NT2/D1 (cell line): ENCODE results near the gene P2RX3.
A peak's percentile ranks its signal among the peaks of the same experiment; 100 is the strongest.
"Not testable (repeated sequence)": the region's sequence is repeated elsewhere in the genome, so short reads cannot be mapped to it uniquely, and the experiment has no call there.

ENCODE experiments used
- DNase-seq: peaks from one replicate; pipeline ENCODE4 v3.0.0-alpha.2; 2011; ENCODE audit warnings: low read depth, low spot score
- H3K27me3 ChIP-seq: 2 replicates; pipeline ENCODE4 v1.6.0; 2011; ENCODE audit warnings: mild to moderate bottlenecking; ENCODE audit not compliant: insufficient read length, insufficient read depth
- H3K36me3 ChIP-seq: 2 replicates; pipeline ENCODE4 v1.6.1; 2011; ENCODE audit warnings: mild to moderate bottlenecking, low read length, mixed read lengths; ENCODE audit not compliant: insufficient read depth, insufficient read length
- H3K4me1 ChIP-seq: 2 replicates; pipeline ENCODE4 v1.5.1; 2011; ENCODE audit not compliant: insufficient read depth, insufficient read length
- H3K4me3 ChIP-seq: 2 replicates; pipeline ENCODE4 v1.5.1; 2011; ENCODE audit warnings: low read depth; ENCODE audit not compliant: insufficient read length
- H3K9ac ChIP-seq: 2 replicates; pipeline ENCODE4 v1.6.0; 2011; ENCODE audit warnings: low read depth; ENCODE audit not compliant: insufficient read length
- H3K9me3 ChIP-seq: 2 replicates; pipeline ENCODE4 v1.5.1; 2011; ENCODE audit warnings: mild to moderate bottlenecking, low read length; ENCODE audit not compliant: insufficient read depth
- SUZ12 ChIP-seq: IDR thresholded peaks from 2 replicates; pipeline ENCODE4 v1.6.1; 2011; ENCODE audit not compliant: insufficient read length, insufficient read depth; ENCODE audit errors: extremely low read depth
- YY1 ChIP-seq: IDR thresholded peaks from 2 replicates; pipeline ENCODE4 v1.6.1; 2011; ENCODE audit not compliant: insufficient read length, insufficient read depth
- ZNF274 ChIP-seq: IDR thresholded peaks from 2 replicates; pipeline ENCODE4 v1.6.1; 2011; ENCODE audit warnings: mild to moderate bottlenecking, low read depth, low read length

The P2RX3 gene

GRCh38 chr11:57331720-57332119 lies 6.4 kb upstream of the P2RX3 start:
- Histone ChIP-seq H3K4me3 (no peak overlapping the region), H3K36me3 (peaks cover 84% of the 10 kb centered on the region), H3K4me1 (no peaks in the 10 kb centered on the region), H3K9me3 (no peaks in the 10 kb centered on the region), H3K27me3 (no peaks in the 10 kb centered on the region), H3K9ac (no peak overlapping the region)
- TF ChIP-seq SUZ12 (no peak), YY1 (no peak), ZNF274 (no peak)
- DNase-seq, result no peak

DNA sequence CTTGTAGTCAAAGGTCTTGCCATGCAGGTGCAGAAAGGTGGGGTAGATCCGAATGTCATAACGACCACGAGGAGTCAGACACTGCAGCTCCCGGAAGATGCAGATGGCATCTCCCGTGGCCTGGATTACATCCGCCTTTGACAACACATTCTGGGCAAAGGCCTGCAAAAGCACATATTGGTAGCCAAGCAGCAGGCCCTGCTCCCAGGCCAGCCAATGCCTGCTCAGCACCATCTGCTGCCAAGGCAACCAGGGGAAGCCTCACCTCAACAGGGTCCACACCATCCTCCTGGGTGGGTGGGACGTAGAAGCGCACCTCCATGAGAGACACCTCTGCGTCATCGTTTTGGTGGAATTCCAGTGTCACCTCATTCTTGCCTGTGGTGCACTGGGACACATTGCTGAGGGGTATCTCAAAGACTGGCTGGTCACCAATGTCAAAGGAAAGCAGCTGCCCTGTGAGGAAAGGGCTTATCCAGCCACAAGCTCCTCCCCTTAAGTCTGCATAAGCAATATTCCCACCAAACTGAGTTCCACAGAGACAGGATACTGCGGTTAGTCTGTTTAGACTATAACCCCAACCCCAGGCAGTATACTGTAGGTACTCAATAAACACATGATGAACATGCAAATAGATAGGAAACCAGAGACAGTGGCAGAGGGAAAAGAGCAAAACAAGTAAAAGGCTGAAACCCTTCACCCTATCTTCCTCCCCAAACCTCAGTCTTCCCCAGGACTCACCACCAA lies 5.3 kb upstream of the P2RX3 start:
- no peaks in the 10 kb centered on the region for H3K9me3 ChIP-seq
- DNase-seq, result no peak
- no peak overlapping the region for H3K4me3 ChIP-seq
- peaks cover under 1% of the 10 kb centered on the region for H3K4me1 ChIP-seq
- no peak for TF ChIP-seq ZNF274
- no peak for TF ChIP-seq SUZ12
- no peak for TF ChIP-seq YY1
- peaks cover 73% of the 10 kb centered on the region for H3K36me3 ChIP-seq
- H3K27me3 ChIP-seq, result no peaks in the 10 kb centered on the region
- no peak overlapping the region for H3K9ac ChIP-seq

DNA sequence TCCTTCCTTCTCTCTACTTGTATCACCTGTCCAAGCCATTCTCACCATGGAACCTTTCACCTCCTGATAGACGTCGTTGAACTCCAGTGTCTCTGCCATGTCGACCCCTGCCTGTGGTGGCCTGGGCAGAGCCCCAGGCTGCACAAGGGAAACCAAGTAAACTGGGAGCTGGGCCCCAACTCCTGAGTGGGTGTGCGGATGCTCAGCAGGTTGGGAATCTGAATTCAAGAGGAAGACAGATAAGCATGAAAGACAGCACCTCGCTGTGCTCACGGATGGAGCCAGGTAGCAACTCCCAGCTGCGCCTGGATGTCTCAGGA lies 3.2 kb upstream of the P2RX3 start:
- Histone ChIP-seq H3K27me3 (no peaks in the 10 kb centered on the region), H3K4me3 (peak overlapping the region; percentile 87), H3K4me1 (peaks cover 16% of the 10 kb centered on the region), H3K9ac (peak overlapping the region; percentile 94), H3K9me3 (no peaks in the 10 kb centered on the region), H3K36me3 (peaks cover 51% of the 10 kb centered on the region)
- no peak for DNase-seq
- no peak for TF ChIP-seq YY1
- no peak for TF ChIP-seq SUZ12
- no peak for TF ChIP-seq ZNF274

- peaks cover 46% of the 10 kb centered on the region for H3K36me3 ChIP-seq
- H3K4me1 ChIP-seq, result peaks cover 20% of the 10 kb centered on the region
- peak within 1 kb of the TSS; percentile 87 for H3K4me3 ChIP-seq
- peak; percentile 79 for DNase-seq
- peak within 1 kb of the TSS; percentile 94 for H3K9ac ChIP-seq
- H3K9me3 ChIP-seq, result no peaks in the 10 kb centered on the region
- no peak for TF ChIP-seq YY1
- TF ChIP-seq SUZ12, result no peak
- TF ChIP-seq ZNF274, result no peak
- H3K27me3 ChIP-seq, result no peaks in the 10 kb centered on the region
Observed at GRCh38 chr11:57335343-57336110, 2.6 kb upstream of the P2RX3 start, which contains the start of gene SSRP1. Gene SSRP1 (minus strand): TSS chr11:57335892. CDS start chr11:57335121, 771 bp downstream.

DNA sequence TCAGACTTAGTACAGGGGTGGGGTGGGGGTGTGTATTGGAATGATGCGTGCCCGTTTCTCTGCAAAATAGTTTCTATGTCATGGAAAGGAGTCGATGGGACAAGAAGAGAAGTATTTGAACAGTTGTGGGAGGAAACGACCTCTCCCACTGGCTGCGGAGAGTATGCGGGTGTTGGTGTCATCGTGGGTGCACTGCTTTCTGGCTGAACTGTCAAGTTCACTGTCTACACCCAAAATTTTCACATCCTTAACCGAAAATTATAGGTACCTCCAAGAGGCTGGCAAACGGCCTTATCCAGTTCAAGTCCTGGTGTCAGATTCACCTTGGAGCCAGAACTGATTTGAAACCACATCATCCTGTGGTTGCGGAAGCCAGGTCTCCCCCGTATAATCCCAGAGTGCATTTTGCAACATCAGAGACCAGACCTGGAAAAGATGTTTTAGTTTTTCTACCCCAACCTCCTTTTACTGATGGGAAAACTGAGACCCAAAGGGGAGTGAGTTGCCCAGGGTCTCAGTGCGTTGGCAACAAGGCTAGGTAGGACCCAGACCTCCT lies 2.0 kb upstream of the P2RX3 start:
- H3K4me1 ChIP-seq, result peaks cover 22% of the 10 kb centered on the region
- peak overlapping the region; percentile 74 for H3K9ac ChIP-seq
- DNase-seq, result no peak
- H3K27me3 ChIP-seq, result no peaks in the 10 kb centered on the region
- no peak for TF ChIP-seq SUZ12
- TF ChIP-seq ZNF274, result no peak
- TF ChIP-seq YY1, result no peak
- peak overlapping the region; percentile 87 for H3K4me3 ChIP-seq
- peaks cover 39% of the 10 kb centered on the region for H3K36me3 ChIP-seq
- H3K9me3 ChIP-seq, result no peaks in the 10 kb centered on the region

- not testable (repeated sequence) for H3K9ac ChIP-seq, DNase-seq, H3K4me3 ChIP-seq, H3K27me3 ChIP-seq, H3K9me3 ChIP-seq
- Histone ChIP-seq H3K4me1 (peaks cover 22% of the 10 kb centered on the region), H3K36me3 (peaks cover 33% of the 10 kb centered on the region)
Observed at GRCh38 chr11:57336856-57337255, 1.3 kb upstream of the P2RX3 start.

DNA sequence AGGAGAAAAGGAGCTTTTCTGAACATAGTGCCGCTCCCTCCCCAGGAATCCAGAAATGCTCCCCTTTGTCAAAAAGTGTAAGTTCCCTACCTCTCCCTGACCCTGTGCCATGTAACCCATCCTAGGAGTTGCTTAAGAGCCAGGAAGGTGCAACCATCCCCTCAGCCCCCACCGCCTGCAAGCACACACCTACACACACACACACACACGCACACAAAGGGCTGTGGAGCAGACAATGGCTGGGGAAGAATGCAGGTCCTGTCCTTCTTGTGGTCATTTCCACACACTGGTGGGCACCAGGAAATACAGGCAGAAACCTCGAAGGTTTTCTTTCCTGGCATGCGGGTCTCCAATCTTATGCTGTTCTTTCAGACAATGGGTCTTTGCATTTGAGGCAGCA lies 1.2 kb downstream of the P2RX3 start:
- no peak for DNase-seq
- Histone ChIP-seq H3K36me3 (peaks cover 8% of the 10 kb centered on the region), H3K9ac (peak overlapping the region; percentile 6), H3K9me3 (no peaks in the 10 kb centered on the region), H3K4me1 (peaks cover 31% of the 10 kb centered on the region), H3K4me3 (no peak overlapping the region), H3K27me3 (no peaks in the 10 kb centered on the region)
- no peak for TF ChIP-seq YY1
- TF ChIP-seq SUZ12, result no peak
- TF ChIP-seq ZNF274, result no peak
